LNCAP (cell line): Measurements from ENCODE around the gene OR2A12.
A peak's percentile ranks its signal among the peaks of the same experiment; 100 is the strongest.

Source experiments
- TF ChIP-seq, protein P1 (sequence below): fragments of 450-650 bp; IDR thresholded peaks from 2 replicates; pipeline ENCODE4 v1.5.1; 2017; ENCODE audit warnings: mild to moderate bottlenecking

Gene OR2A12

DNA sequence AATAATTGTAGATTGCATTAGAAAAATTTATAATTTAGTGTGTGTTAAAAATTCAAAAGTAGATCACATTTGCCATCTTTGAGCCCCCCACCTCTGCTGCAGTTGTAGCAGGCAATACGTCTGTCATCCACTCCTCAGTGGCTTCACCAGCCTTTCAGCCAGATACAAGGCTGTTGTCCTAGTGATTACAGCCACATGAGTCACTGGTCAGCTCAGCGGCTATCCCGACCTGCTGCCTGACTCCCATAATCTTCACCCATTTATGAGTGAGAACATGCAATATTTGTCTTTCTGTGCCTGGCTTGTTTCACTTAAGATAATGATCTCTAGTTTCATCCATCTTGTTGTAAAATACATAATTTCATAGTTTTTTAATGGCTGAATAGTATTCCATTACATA is 28.1 kb upstream of the OR2A12 start:
- TF ChIP-seq, protein P1, sequence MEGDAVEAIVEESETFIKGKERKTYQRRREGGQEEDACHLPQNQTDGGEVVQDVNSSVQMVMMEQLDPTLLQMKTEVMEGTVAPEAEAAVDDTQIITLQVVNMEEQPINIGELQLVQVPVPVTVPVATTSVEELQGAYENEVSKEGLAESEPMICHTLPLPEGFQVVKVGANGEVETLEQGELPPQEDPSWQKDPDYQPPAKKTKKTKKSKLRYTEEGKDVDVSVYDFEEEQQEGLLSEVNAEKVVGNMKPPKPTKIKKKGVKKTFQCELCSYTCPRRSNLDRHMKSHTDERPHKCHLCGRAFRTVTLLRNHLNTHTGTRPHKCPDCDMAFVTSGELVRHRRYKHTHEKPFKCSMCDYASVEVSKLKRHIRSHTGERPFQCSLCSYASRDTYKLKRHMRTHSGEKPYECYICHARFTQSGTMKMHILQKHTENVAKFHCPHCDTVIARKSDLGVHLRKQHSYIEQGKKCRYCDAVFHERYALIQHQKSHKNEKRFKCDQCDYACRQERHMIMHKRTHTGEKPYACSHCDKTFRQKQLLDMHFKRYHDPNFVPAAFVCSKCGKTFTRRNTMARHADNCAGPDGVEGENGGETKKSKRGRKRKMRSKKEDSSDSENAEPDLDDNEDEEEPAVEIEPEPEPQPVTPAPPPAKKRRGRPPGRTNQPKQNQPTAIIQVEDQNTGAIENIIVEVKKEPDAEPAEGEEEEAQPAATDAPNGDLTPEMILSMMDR, result no peak

DNA sequence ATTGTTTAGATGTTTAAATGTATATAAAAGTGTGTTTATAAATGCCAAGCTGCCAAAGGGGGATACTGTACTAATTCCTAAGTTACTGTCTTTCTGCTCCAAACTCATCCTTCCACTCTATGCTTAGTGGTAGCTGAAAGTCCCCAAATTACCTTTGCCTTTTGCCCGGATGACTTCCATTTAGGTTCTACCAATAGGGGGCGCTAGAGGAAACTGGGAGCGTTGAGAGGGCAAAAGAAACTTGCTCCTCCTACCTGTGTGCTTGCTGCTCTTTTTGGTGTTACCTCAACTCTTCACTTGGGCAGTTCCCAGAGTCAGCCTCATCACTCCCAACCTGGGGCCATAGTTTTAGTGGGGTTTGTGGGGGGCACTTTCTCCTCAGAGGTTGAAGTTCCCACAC is 22.4 kb upstream of the OR2A12 start:
- TF ChIP-seq, protein P1, result peak; percentile 63

DNA sequence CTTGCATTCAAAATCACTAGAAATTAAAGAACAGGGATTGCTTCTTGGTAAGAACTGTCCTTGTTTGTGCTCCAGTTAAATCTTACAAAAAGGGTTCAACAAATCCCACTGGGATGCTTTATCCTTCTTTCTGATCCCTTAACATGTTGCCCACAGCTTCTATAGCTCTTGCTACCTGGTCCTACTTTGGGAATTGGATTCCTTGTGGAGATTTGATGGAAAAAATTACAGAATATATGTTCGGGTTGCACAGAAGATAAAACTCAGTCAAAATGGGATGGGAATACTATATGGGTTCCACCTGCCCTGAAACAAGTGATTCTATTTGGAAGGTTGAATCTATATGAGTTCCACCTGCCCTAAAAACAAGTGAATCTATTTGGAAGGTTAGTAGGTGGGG is 16.6 kb upstream of the OR2A12 start, which contains the start of gene OR2A25:
TSS of gene OR2A25 (plus strand) at position 301 of the 400 bp plus-strand sequence. CDS start 4,409 bp downstream, outside the sequence.
- TF ChIP-seq, protein P1, result no peak

DNA sequence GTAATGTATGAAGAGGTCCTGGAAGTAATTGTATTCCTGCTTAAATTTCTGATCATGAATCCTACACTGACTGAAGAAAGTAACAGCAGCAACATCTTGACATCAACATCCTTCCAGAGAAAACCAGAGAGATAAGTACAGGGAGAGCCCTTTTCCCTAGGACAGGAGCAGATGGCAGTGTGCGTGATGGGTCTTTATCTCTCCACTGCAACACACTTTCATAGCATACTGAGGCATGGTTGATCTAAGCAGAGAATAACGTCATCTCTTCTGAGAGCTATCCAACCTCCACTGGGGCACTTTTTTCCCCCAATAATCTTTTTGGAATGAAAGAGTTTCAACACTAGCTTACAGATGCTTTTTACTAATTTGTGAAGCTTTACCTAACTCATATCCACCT is 16.1 kb upstream of the OR2A12 start:
- TF ChIP-seq, protein P1, result no peak

DNA sequence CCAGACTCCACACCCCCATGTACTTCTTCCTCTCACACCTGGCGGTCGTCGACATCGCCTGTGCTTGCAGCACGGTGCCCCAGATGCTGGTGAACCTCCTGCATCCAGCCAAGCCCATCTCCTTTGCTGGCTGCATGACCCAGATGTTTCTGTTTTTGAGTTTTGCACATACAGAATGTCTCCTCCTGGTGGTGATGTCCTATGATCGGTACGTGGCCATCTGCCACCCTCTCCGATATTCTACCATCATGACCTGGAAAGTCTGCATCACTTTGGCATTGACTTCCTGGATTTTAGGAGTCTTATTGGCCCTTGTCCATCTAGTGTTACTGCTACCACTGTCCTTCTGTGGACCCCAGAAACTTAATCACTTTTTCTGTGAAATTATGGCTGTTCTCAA is 11.7 kb upstream of the OR2A12 start:
- TF ChIP-seq, protein P1, result peak; percentile 11; the same call in 1 of the 2 replicates

DNA sequence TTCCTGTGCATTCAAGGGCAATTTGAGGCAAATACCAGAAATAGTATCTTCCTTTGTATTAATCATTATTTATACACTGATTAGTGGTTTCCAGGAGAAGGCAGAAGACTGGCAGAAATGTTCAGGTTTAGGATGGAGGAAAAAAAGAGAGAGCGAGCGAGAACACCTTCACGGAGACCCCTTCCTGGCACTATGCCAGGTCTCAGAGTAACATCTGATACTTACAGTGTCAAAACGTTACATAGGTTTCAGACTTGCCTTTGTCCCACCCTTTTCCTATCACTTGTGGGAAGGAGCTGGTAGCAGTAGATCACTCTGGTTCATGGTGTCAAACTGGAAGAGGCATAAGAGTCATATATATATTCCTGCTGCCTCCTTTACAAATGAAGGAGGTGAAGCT is 652 bp downstream of the OR2A12 start:
- TF ChIP-seq, protein P1, result no peak

DNA sequence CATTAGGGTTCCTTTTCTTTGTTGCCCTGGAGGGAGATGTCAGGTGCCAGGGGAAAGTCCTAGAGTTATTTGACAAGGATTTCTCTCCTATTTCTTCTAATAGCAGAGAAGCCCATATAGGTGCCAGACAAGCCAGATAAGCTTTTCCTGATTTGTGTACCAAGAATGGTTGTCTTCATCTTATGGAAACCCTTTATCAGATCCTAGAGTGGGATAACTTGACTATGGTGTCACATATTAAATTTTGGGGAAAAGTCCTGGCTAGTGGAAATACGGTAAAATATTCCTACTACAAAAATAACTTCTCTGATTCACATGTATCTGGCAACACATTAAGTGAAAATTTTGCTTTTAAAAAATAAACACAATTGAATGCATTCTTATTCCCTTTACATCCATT is 1.2 kb downstream of the OR2A12 start:
- TF ChIP-seq, protein P1, result no peak

DNA sequence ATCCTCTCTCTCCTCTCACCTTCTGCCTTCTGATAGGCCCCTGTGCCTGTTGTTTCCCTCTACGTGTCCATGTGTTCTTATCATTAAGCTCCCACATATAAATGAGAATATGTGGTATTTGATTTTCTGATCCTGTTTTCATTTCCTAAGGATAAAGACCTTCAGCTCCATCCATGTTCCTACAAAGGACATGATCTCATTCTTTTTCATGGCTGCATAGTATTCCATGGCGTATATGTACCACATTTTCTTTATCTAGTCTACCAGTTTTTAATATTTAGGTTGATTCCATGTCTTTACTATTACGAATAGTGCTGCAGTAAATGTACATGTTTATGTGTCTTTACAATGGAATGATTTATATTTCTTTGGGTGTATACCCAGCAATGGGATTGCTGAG is 4.6 kb downstream of the OR2A12 start:
- TF ChIP-seq, protein P1, result no peak
